GM12874 (cell line): ENCODE data around the gene HLA-DRA.

Experiments used
- TF ChIP-seq, protein P1 (sequence below): IDR thresholded peaks from 2 replicates; pipeline ENCODE4 v1.5.1; 2011; ENCODE audit warnings: low read depth, mild to moderate bottlenecking, control low read depth, low read length, moderate library complexity; ENCODE audit not compliant: insufficient read depth

Gene HLA-DRA

DNA sequence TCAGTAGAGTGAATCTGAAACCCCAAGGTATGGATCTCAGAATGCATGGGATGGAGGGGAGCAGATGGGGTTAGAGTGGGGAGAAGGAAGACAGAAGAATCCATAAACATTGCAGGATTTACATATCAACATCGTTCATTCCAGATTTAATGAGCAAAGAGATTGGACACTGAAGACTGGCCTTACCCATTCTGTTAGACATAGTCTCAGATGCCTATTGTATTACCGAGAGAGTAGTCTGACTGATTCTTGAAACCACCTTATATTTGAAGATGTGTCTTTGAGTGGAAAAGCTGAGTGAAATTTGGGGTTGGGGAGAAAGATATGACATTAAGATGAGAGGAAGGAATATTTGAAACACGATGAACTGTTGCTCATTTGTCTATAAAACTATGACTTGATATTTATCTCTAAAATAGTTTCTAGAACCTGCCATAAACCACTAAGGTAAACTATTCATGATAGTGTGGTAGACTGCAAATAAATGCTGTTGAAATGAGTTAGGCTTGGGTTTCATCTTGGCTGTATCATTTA is 5.7 kb downstream of the HLA-DRA start:
- TF ChIP-seq, protein P1, sequence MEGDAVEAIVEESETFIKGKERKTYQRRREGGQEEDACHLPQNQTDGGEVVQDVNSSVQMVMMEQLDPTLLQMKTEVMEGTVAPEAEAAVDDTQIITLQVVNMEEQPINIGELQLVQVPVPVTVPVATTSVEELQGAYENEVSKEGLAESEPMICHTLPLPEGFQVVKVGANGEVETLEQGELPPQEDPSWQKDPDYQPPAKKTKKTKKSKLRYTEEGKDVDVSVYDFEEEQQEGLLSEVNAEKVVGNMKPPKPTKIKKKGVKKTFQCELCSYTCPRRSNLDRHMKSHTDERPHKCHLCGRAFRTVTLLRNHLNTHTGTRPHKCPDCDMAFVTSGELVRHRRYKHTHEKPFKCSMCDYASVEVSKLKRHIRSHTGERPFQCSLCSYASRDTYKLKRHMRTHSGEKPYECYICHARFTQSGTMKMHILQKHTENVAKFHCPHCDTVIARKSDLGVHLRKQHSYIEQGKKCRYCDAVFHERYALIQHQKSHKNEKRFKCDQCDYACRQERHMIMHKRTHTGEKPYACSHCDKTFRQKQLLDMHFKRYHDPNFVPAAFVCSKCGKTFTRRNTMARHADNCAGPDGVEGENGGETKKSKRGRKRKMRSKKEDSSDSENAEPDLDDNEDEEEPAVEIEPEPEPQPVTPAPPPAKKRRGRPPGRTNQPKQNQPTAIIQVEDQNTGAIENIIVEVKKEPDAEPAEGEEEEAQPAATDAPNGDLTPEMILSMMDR, result no peak

DNA sequence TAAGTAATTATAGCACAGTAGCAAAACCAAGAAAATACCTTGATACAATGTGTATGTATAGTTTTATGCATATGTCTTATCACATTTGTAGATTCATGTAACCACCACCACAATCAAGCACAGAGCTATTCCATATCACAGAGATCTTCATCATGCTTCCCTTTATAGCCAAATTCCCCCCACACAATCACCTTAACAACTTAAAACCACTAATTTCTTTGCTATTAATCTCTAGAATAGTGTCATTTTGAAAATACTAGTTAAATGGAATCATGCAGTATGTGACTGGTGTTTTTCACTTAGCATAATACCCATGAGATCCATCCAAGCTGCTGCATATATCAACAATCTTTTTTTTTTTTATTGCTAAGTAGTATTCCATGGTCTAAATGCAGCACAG is 8.2 kb downstream of the HLA-DRA start:
- TF ChIP-seq, protein P1, result no peak

DNA sequence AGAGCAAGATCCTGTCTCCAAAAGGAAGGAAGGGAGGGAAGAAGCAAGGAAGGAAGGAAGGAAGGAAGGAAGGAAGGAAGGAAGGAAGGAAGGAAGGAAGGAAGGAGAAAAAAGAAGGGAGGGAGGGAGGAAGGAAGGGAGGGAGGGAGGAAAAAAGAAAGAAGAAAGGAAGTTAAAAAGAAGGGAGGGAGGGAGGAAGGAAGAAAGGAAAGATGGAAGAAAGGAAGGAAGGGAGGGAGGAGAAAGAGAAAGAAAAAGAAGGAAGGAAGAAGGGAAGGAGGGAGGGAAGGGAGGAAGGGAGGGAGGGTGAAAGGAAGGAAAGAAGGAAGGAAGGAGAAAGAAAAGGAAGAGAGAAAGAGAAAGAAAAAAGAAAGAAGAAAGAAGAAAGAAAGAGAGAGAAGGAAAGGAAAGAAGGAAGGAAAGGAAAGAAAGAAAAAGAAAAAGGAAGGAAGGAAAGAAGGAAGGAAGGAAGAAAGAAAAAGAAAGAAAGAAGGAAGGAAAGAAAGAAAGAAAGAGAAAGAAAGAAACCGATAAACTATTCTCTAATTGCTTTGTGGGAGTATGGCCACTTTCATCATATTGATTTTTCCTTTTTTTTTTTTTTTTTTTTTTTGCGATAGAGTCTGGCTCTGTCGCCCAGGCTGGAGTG is 9.5 kb downstream of the HLA-DRA start:
- TF ChIP-seq, protein P1, result no peak

DNA sequence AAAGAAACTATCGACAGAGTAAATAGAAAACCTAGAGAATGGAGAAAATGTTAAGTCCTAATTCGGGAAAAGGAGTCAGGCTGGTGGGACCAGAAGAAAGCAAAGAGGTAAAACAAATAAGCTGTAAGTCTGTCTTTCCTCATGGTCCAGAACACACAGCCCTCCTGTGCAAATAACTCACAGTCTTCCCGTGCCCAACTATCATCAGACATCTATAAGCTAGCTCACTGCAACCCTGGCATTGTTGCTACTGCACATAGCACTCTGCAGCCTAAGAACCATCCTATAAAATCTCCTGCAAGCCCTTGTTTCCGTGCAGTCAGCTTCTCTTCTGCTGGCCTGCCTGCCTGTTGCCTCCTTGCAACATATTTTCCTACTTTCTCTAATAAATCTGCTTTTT is 17.4 kb downstream of the HLA-DRA start:
- TF ChIP-seq, protein P1, result no peak

DNA sequence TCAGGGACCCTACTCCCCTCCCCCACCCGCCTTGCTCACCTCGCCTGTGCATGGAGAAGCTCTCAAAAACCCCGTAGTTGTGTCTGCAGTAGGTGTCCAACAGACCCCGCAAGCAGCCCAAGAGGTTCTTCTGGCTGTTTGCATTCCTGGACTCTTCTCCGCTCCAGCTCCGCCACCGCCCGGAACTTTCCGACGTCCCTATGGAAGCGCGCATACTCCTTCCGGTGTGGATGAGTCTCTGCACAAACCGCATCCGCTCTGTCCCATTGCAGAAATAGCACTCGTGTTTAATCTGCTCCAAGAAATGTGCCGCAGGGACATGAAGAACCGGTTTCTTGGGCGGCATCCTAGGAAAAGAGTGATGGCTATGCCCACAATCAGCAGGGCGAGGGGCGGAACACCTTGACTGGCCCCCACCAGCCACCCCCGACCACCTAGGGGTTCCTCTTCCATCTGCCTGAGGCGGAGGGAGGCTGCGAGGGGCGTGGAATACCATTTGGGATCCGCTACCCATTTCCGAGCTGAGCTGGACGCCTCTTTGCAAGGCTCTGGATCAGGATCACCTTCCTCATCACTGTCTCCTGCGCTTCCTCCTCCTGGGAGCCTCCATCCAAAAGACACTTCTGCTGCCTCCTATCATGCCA is 20.2 kb downstream of the HLA-DRA start:
- TF ChIP-seq, protein P1, result no peak

DNA sequence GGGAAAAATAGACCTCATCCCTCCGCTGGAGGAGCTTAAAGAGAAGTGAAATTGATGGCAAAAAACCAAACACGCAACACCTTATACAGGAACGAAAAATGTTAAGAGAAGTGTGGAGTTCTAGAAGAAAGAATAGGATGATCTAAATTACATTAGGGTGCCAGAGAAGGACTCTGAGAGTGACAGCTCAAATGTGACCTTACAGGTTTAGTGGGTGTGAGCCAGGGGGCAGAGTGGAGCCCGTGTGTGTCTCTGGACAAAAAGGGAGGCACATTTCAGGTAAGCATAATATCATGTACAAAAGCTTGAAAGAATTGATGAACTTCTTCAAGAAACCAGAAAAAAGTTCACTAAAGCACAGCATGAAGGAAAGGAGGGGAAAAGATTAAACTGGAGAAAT is 20.8 kb downstream of the HLA-DRA start:
- TF ChIP-seq, protein P1, result 0 out of 2 replicates have a peak, but pooled peaks have one; percentile 6

DNA sequence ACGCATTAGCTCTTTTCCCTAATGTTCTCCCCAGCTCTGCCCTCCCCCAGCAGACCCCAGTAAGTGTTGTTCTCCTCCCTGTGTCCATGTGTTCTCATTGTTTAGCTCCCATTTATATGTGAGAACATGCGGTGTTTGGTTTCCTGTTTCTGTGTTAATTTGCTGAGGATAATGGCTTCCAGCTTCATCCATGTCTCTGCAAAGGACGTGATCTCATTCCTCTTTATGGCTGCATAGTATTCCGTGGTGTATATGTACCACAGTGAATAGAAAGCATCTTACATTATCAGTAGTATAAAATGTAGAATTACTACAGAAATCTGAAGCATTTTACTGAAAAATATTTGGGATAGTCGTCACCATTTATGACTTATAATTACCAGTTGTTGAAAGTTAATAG is 21.8 kb downstream of the HLA-DRA start:
- TF ChIP-seq, protein P1, result no peak
